Stimulated activated CD4-positive, alpha-beta T cell treated with anti-CD3 and anti-CD28 coated beads, Interleukin-2, amount 100 ng/mL, for 4 hours (primary cell): ENCODE measurements around the gene CSTB.

Experiments
- DNase-seq: peaks from one replicate; pipeline ENCODE4 v3.0.0-alpha.2; 2020; ENCODE audit warnings: low read depth

The CSTB gene

GRCh38 chr21:43789276-43790009 is 13.3 kb upstream of the CSTB start, which contains the start of gene RRP1:
Gene RRP1 (plus strand): TSS chr21:43789577. CDS start chr21:43789630, 53 bp downstream.
- DNase-seq = peak; percentile 89

- no peak for DNase-seq
Observed at GRCh38 chr21:43786807-43787440, 10.8 kb upstream of the CSTB start.

GRCh38 chr21:43786300-43786806 is 10.2 kb upstream of the CSTB start:
- no peak for DNase-seq

- no peak for DNase-seq
Observed at GRCh38 chr21:43785134-43785533, 9.0 kb upstream of the CSTB start.

- no peak for DNase-seq
Observed at GRCh38 chr21:43783098-43783700, 7.1 kb upstream of the CSTB start.

GRCh38 chr21:43782431-43783097 is 6.5 kb upstream of the CSTB start:
- no peak for DNase-seq

GRCh38 chr21:43781846-43782245 is 5.7 kb upstream of the CSTB start:
- no peak for DNase-seq

- DNase-seq = no peak
Observed at GRCh38 chr21:43779660-43780059, 3.6 kb upstream of the CSTB start.

GRCh38 chr21:43778469-43779335 is 2.6 kb upstream of the CSTB start:
- no peak for DNase-seq

GRCh38 chr21:43777953-43778352 is 1.8 kb upstream of the CSTB start:
- no peak for DNase-seq

GRCh38 chr21:43775190-43775589 is 918 bp downstream of the CSTB start:
- DNase-seq = no peak

GRCh38 chr21:43774163-43774562 is 1.9 kb downstream of the CSTB start:
- no peak for DNase-seq

- DNase-seq = no peak
Observed at GRCh38 chr21:43772425-43772821, 3.7 kb downstream of the CSTB start.

- no peak for DNase-seq
Observed at GRCh38 chr21:43771698-43772424, 4.2 kb downstream of the CSTB start.

- no peak for DNase-seq
Observed at GRCh38 chr21:43771199-43771675, 4.9 kb downstream of the CSTB start.

GRCh38 chr21:43770066-43770655 is 5.9 kb downstream of the CSTB start:
- DNase-seq = no peak

- DNase-seq = no peak
Observed at GRCh38 chr21:43769325-43769958, 6.7 kb downstream of the CSTB start.

GRCh38 chr21:43768868-43769167 is 7.3 kb downstream of the CSTB start:
- no peak for DNase-seq

GRCh38 chr21:43767984-43768867 is 7.9 kb downstream of the CSTB start:
- no peak for DNase-seq
